A549 (cell line): Measurements from ENCODE around the gene PTPRN2.

Source experiments
- CHD2 ChIP-seq: fragments of 150-350 bp; IDR thresholded peaks from 2 replicates; pipeline ENCODE4 v1.6.1; 2014; ENCODE audit warnings: low read length; ENCODE audit not compliant: partially characterized antibody
- CTCF ChIP-seq: fragments of >200 bp; sonication (Bioruptor Twin); formaldehyde crosslinking; IDR thresholded peaks from 3 replicates; pipeline ENCODE4 v1.5.1; 2016
- EP300 ChIP-seq, 2 experiments: fragments of >200 bp; sonication (Bioruptor Twin); formaldehyde crosslinking; IDR thresholded peaks; 2 replicates in 1 of 2; 3 replicates in 1 of 2; pipeline ENCODE4 v1.6.1; 2016 to 2017
- FOSL2 ChIP-seq, 2 experiments: fragments of 450-650 bp in 1 of 2; fragments of >200 bp in 1 of 2; sonication (Bioruptor Twin) in 1 of 2; formaldehyde crosslinking; IDR thresholded peaks; 2 replicates each; pipeline versions ENCODE4 v1.5.0 to v1.6.1; 2016 to 2020; ENCODE audit warnings: mild to moderate bottlenecking in 1 of 2, moderate library complexity in 1 of 2
- JUN ChIP-seq, 2 experiments: fragments of >200 bp; sonication (Bioruptor Twin); formaldehyde crosslinking; IDR thresholded peaks; 2 replicates in 1 of 2; 3 replicates in 1 of 2; pipeline ENCODE4 v1.6.1; 2016 to 2017
- JUNB ChIP-seq: fragments of >200 bp; sonication (Bioruptor Twin); formaldehyde crosslinking; IDR thresholded peaks from 2 replicates; pipeline ENCODE4 v1.6.1; 2016
- KDM5A ChIP-seq: fragments of 200-600 bp; sonication (generic); IDR thresholded peaks from 2 replicates; pipeline ENCODE4 v1.6.1; 2016; ENCODE audit warnings: antibody characterized with exemption, mild to moderate bottlenecking
- POLR2AphosphoS2 ChIP-seq: conservative IDR thresholded peaks from 2 replicates; pipeline ENCODE4 v1.6.1; 2012; ENCODE audit warnings: low read length, improper control_type of control experiment, inconsistent platforms
- REST ChIP-seq: fragments of 200-600 bp; sonication (generic); IDR thresholded peaks from 2 replicates; pipeline ENCODE4 v1.6.1; 2016; ENCODE audit warnings: antibody characterized with exemption, mild to moderate bottlenecking, moderate library complexity
- SMC3 ChIP-seq: fragments of >200 bp; sonication (Bioruptor Twin); formaldehyde crosslinking; IDR thresholded peaks from 3 replicates; pipeline ENCODE4 v1.6.1; 2018; ENCODE audit warnings: inconsistent platforms

- no peak for TF ChIP-seq CHD2
- no peak for TF ChIP-seq POLR2AphosphoS2
- TF ChIP-seq REST, result no peak
- TF ChIP-seq CTCF, result no peak
- no peak for TF ChIP-seq EP300 (IDR thresholded peaks at IDR 0.05)
- TF ChIP-seq JUNB, result no peak
- TF ChIP-seq KDM5A, result no peak
- TF ChIP-seq SMC3, result no peak
- no peak for TF ChIP-seq JUN (IDR thresholded peaks at IDR 0.05)
- TF ChIP-seq FOSL2 (IDR thresholded peaks at IDR 0.05), result no peak
- no peak for TF ChIP-seq FOSL2 (CRISPR knock-in tag; IDR thresholded peaks at IDR 0.05)
Measured at GRCh38 chr7:157821959-157822687, 765.5 kb downstream of the PTPRN2 start.
